Heart left ventricle (tissue), 16 donors: ENCODE data around the gene SCARB1. TPM values are rescaled to one million over a fixed set of nuclear protein-coding genes. Genes with fewer than 3 reads are reported as not detected.

Source experiments
- ATAC-seq, 4 donors: fragments of 200-7000 bp; cut with Tn5 transposase; one replicate each; pipeline ENCODE4 v1.9.1; 2020 to 2022; ENCODE audit warnings: moderate library complexity in 4 of 4, mild to moderate bottlenecking in 3 of 4, moderate number of reproducible peaks in 1 of 4
- DNase-seq, 5 donors: peaks; one replicate each; pipeline ENCODE4 v3.0.0-alpha.2; 2020
- H3K27ac ChIP-seq, 12 donors: fragments of 200-600 bp; sonication (generic) in 4 of 12; one replicate each; pipeline versions ENCODE4 v1.5.0 to v1.8.0; 2016 to 2022; ENCODE audit warnings: mild to moderate bottlenecking in 2 of 12
- H3K27me3 ChIP-seq, 9 donors: fragments of 200-600 bp; sonication (generic) in 2 of 9; one replicate each; pipeline versions ENCODE4 v1.5.1 to v1.8.0; 2016 to 2022; ENCODE audit warnings: mild to moderate bottlenecking in 3 of 9
- H3K36me3 ChIP-seq, 9 donors: fragments of 200-600 bp; sonication (generic) in 2 of 9; one replicate each; pipeline versions ENCODE4 v1.5.0 to v1.8.0; 2018 to 2022; ENCODE audit warnings: mild to moderate bottlenecking in 2 of 9
- H3K4me1 ChIP-seq, 12 donors: fragments of 200-600 bp; sonication (generic) in 4 of 12; one replicate each; pipeline versions ENCODE4 v1.5.0 to v1.8.0; 2016 to 2022; ENCODE audit warnings: mild to moderate bottlenecking in 3 of 12
- H3K4me3 ChIP-seq, 12 donors: fragments of 200-600 bp; sonication (generic) in 4 of 12; one replicate each; pipeline versions ENCODE4 v1.5.0 to v1.8.0; 2017 to 2022; ENCODE audit warnings: mild to moderate bottlenecking in 9 of 12, moderate library complexity in 4 of 12
- H3K9me3 ChIP-seq, 12 donors: fragments of 200-600 bp; sonication (generic) in 4 of 12; one replicate each; pipeline versions ENCODE4 v1.5.0 to v1.8.0; 2016 to 2022; ENCODE audit warnings: mild to moderate bottlenecking in 1 of 12
- CTCF ChIP-seq, 12 donors: fragments of 200-600 bp; sonication (generic) in 4 of 12; IDR thresholded peaks; one replicate each; pipeline versions ENCODE4 v1.5.0 to v1.8.0; 2018 to 2022; ENCODE audit warnings: antibody characterized with exemption in 12 of 12, mild to moderate bottlenecking in 5 of 12
- POLR2A ChIP-seq, 2 donors: fragments of 450-650 bp; IDR thresholded peaks; one replicate each; pipeline ENCODE4 v1.6.1; 2017; ENCODE audit warnings: antibody characterized with exemption in 2 of 2, mild to moderate bottlenecking in 2 of 2, moderate library complexity in 2 of 2
- WGBS, 4 donors: extraction: QIAGEN DNeasy Blood & Tissue Kit in 2 of 4; methylation state at CpG; one replicate each; pipeline versions ENCODE4 v1.1.5 to v1.1.7; 2013 to 2018; 5-methylcytosine and 5-hydroxymethylcytosine counted together
- intact Hi-C, 10 donors: fragments of 100-400 bp; cut with DNase I; formaldehyde crosslinking; loops; one replicate each; pipeline versions ENCODE4 v1.11.1 to v1.14.2; 2022
- polyA plus RNA-seq, 2 donors: library from polyadenylated mRNA; stranded (reverse); fragments of 200-250 nt; gene quantifications; one replicate each; pipeline ENCODE4 v1.2.3, GENCODE V29; 2013
- total RNA-seq, 9 donors: library from RNA; depleted of rRNA in 2 of 9; stranded (reverse); fragments of >200 nt in 2 of 9; fragmentation: NEBNext Ultra II Directional in 3 of 9; extraction: Animal tissue kit (Norgen Biotek cat#: 25700) in 3 of 9; gene quantifications; one replicate each; pipeline versions ENCODE4 v1.1.0 to v1.2.4, GENCODE V29; 2016 to 2023
- donor health status: ischemic (EF 13 %, LVEDD 7.1; RV severe dilation, severe dysfunction).
- donor health status: healthy with polysubstance abuse.
- donor health status: DM: no; HTN: yes; CAD: no.
- donor health status: DM: no; HTN: no; CAD: no.
- donor health status: ischemic (EF 25% LVEDD 6.9; RV normal size, moderate dysfunction).
- donor health status: ischemic (EF 25% LVEDD 5.7; RV mildly dilated, moderate dysfunction).
- donor health status: healthy.
- donor health status: DM: yes; HTN: yes; CAD: no.
- donor health status: ischemic (EF 35%, LVEDD 5.7; RV mildly dilated, moderate dysfunction).
- donor health status: nonischemic (EF 11% LVEDD 7.7; RV severe dilation, severe dysfunction).
- donor health status: DM: yes; HTN: yes; CAD: no.
- donor health status: PGD.
- donor health status: ischemic (EF 29% LVEDD 5.4; RV normal size, mild dysfunction).
- donor health status: nonischemic (EF 23%, LVEDD 6.1; RV moderate dilation, normal function).

Gene SCARB1
- total and polyA plus RNA-seq, 11 donors: 6.9 to 21.7 (median 14.0) TPM

GRCh38 chr12:124831590-124831989 lies 32.1 kb downstream of the SCARB1 start:
- H3K4me3 ChIP-seq: no peak overlapping the region
- intact Hi-C loops: no loop called here
- ATAC-seq (no peak), DNase-seq (no peak)
- H3K27me3 ChIP-seq: no peaks in the 10 kb centered on the region
- H3K4me1 ChIP-seq: peaks cover 0 to 31% (median 7%) of the 10 kb centered on the region in 12 donors
- WGBS, 4 donors: 96 to 99% (median 97%) methylated on average over 8 of the region's 8 CpGs
- TF ChIP-seq POLR2A (IDR thresholded peaks at IDR 0.05) (no peak), CTCF (IDR thresholded peaks at IDR 0.05) (no peak)
- peaks cover 0 to 5% (median 0%) of the 10 kb centered on the region in 12 donors for H3K9me3 ChIP-seq
- H3K36me3 ChIP-seq: no peaks in the 10 kb centered on the region
- H3K27ac ChIP-seq: no peak overlapping the region

- Histone ChIP-seq H3K4me1 (peaks cover 0 to 31% (median 7%) of the 10 kb centered on the region in 12 donors), H3K27ac (no peak overlapping the region), H3K27me3 (no peaks in the 10 kb centered on the region), H3K9me3 (peaks cover 0 to 5% (median 0%) of the 10 kb centered on the region in 12 donors), H3K36me3 (no peaks in the 10 kb centered on the region), H3K4me3 (no peak overlapping the region)
- intact Hi-C loops: no loop called here
- no peak for DNase-seq
- 97 to 98% (median 98%) methylated on average over 6 of the region's 6 CpGs for whole genome bisulfite sequencing, 4 donors
- no peak for TF ChIP-seq CTCF (IDR thresholded peaks at IDR 0.05)
- TF ChIP-seq POLR2A (IDR thresholded peaks at IDR 0.05): no peak
- no peak for ATAC-seq
Observed at GRCh38 chr12:124830306-124830705, 33.4 kb downstream of the SCARB1 start.

- no peak for ATAC-seq
Observed at GRCh38 chr12:124829708-124830304, 33.9 kb downstream of the SCARB1 start.

More at GRCh38 chr12:124829708-124830304, 33.9 kb downstream of the SCARB1 start:
- H3K9me3 ChIP-seq: peaks cover 0 to 5% (median 0%) of the 10 kb centered on the region in 12 donors
- H3K27ac ChIP-seq: no peak overlapping the region
- no peaks in the 10 kb centered on the region for H3K27me3 ChIP-seq
- intact Hi-C loops: no loop called here
- 96 to 99% (median 97%) methylated on average over 4 of the region's 4 CpGs for WGBS, 4 donors
- no peak for DNase-seq
- H3K36me3 ChIP-seq: no peaks in the 10 kb centered on the region
- H3K4me1 ChIP-seq: peaks cover 0 to 30% (median 7%) of the 10 kb centered on the region in 12 donors
- no peak overlapping the region for H3K4me3 ChIP-seq
- TF ChIP-seq CTCF (IDR thresholded peaks at IDR 0.05) (no peak), POLR2A (IDR thresholded peaks at IDR 0.05) (no peak)
